HepG2 (cell line): ENCODE measurements around the gene COL26A1. TPM values are rescaled to one million over a fixed set of nuclear protein-coding genes. Genes with fewer than 3 reads are reported as not detected.
A peak's percentile ranks its signal among the peaks of the same experiment; 100 is the strongest.

Source experiments
- ATAC-seq: fragments of 200-7000 bp; cut with Tn5 transposase; 3 replicates; pipeline ENCODE4 v1.9.1; 2020; ENCODE audit warnings: mild to moderate bottlenecking, moderate library complexity
- BruUV-seq: library from RNA; stranded (reverse); fragments of 400-500 nt; replicated peaks from 2 replicates; lab custom pipeline; 2021; lab: Mats Ljungman, UMichigan
- CTCF ChIA-PET: fragments of 300-600 bp; formaldehyde crosslinking; extraction: SDS; loops from one replicate; lab custom pipeline; 2021; ENCODE audit warnings: low total read pairs, inconsistent platforms, low intra/inter-chr PET ratio; lab: Yijun Ruan, JAX
- POLR2A ChIA-PET: fragments of 350-600 bp; sonication (Branson Sonifier 250); formaldehyde crosslinking; loops from one replicate; lab custom pipeline; 2020; ENCODE audit warnings: antibody characterized with exemption, inconsistent platforms; lab: Yijun Ruan, JAX
- DNase-seq: peaks from one replicate; pipeline ENCODE4 v3.0.0-alpha.2; 2015; ENCODE audit warnings: low spot score
- FAIRE-seq: peaks from 3 replicates; lab custom pipeline; 2011; peaks lifted over from hg19 to GRCh38; lab: Jason Lieb, UNC
- H2AFZ ChIP-seq: one replicate; pipeline ENCODE4 v1.6.1; 2011; ENCODE audit warnings: low read length, inconsistent platforms
- H3K27ac ChIP-seq: fragments of 300-600 bp; 3 replicates; pipeline ENCODE4 v1.8.0; 2011; ENCODE audit warnings: mixed run types, mild to moderate bottlenecking, mixed read lengths, low read length, inconsistent platforms; ENCODE audit not compliant: insufficient read depth; ENCODE audit errors: extremely low read length
- H3K27me3 ChIP-seq, 2 experiments: fragments of 200-600 bp in 1 of 2; 2 replicates in 1 of 2; 3 replicates in 1 of 2; pipeline versions ENCODE4 v1.6.0 to v1.8.0; 2011; ENCODE audit warnings: low read length in 2 of 2, mild to moderate bottlenecking in 2 of 2, moderate library complexity in 2 of 2, inconsistent platforms in 1 of 2; ENCODE audit not compliant: insufficient read depth in 2 of 2, control insufficient read depth in 1 of 2
- H3K36me3 ChIP-seq, 2 experiments: fragments of 200-600 bp in 1 of 2; replicated peaks in 1 of 2; 2 replicates in 1 of 2; 3 replicates in 1 of 2; pipeline versions ENCODE4 v1.5.1 to v1.8.0; 2011; ENCODE audit warnings: low read length in 2 of 2, inconsistent platforms in 1 of 2; ENCODE audit not compliant: insufficient read depth in 2 of 2, control insufficient read depth in 1 of 2
- H3K4me1 ChIP-seq: 2 replicates; pipeline ENCODE4 v1.5.1; 2012; ENCODE audit warnings: low read length, inconsistent platforms; ENCODE audit not compliant: insufficient read depth
- H3K4me2 ChIP-seq: 2 replicates; pipeline ENCODE4 v1.6.0; 2011; ENCODE audit warnings: low read depth, low read length, inconsistent platforms
- H3K4me3 ChIP-seq, 3 experiments: fragments of 200-600 bp in 1 of 3; sonication (generic), shearing (Covaris generic) in 1 of 3; replicated peaks in 1 of 3; 2 replicates each; pipeline ENCODE4 v1.5.1; 2011 to 2016; ENCODE audit warnings: low read length in 3 of 3, inconsistent platforms in 2 of 3, low read depth in 2 of 3, mild to moderate bottlenecking in 2 of 3, control low read depth in 1 of 3, mixed read lengths in 1 of 3; ENCODE audit not compliant: insufficient read depth in 1 of 3
- H3K79me2 ChIP-seq: one replicate; pipeline ENCODE4 v1.6.1; 2011; ENCODE audit warnings: low read length, inconsistent platforms; ENCODE audit not compliant: insufficient read depth
- H3K9ac ChIP-seq: 2 replicates; pipeline ENCODE4 v1.6.0; 2011; ENCODE audit warnings: mild to moderate bottlenecking, low read depth, low read length, inconsistent platforms; ENCODE audit not compliant: insufficient read depth
- H3K9me3 ChIP-seq: 2 replicates; pipeline ENCODE4 v1.5.1; 2012; ENCODE audit warnings: mild to moderate bottlenecking, low read length
- H4K20me1 ChIP-seq: 2 replicates; pipeline ENCODE4 v1.6.0; 2011; ENCODE audit warnings: inconsistent platforms, mild to moderate bottlenecking, low read length, moderate library complexity; ENCODE audit not compliant: insufficient read depth
- CBX2 ChIP-seq, 2 experiments: fragments of 200-600 bp in 1 of 2; sonication (generic); formaldehyde crosslinking in 1 of 2; IDR thresholded peaks; 2 replicates each; pipeline versions ENCODE4 v1.7.0 to v1.8.1; 2018 to 2022; ENCODE audit warnings: low read depth in 2 of 2, low read length in 1 of 2, mild to moderate bottlenecking in 1 of 2, missing genetic modification reagents in 1 of 2
- CTCF ChIP-seq: sonication (generic); formaldehyde crosslinking; IDR thresholded peaks from 2 replicates; pipeline ENCODE4 v1.5.0; 2020; ENCODE audit warnings: mild to moderate bottlenecking, missing genetic modification reagents, moderate library complexity
- KLF16 ChIP-seq, 2 experiments: sonication (generic) in 1 of 2; formaldehyde crosslinking in 1 of 2; IDR thresholded peaks; 2 replicates each; pipeline versions ENCODE4 v1.6.1 to v1.8.0; 2016 to 2023; ENCODE audit warnings: missing genetic modification reagents in 2 of 2, missing compliant biosample characterization in 1 of 2
- STAG1 ChIP-seq: sonication (generic); formaldehyde crosslinking; IDR thresholded peaks from 2 replicates; pipeline ENCODE4 v1.4.0; 2020; ENCODE audit warnings: missing genetic modification reagents
- ZBTB1 ChIP-seq: sonication (generic); formaldehyde crosslinking; IDR thresholded peaks from 2 replicates; pipeline ENCODE4 v1.4.0; 2020; ENCODE audit warnings: missing genetic modification reagents, borderline replicate concordance
- ZBTB40 ChIP-seq, 2 experiments: fragments of 450-650 bp in 1 of 2; sonication (generic) in 1 of 2; formaldehyde crosslinking in 1 of 2; IDR thresholded peaks; 2 replicates each; pipeline versions ENCODE4 v1.6.1 to v1.8.0; 2016 to 2022; ENCODE audit warnings: antibody characterized with exemption in 1 of 2, mild to moderate bottlenecking in 1 of 2, missing genetic modification reagents in 1 of 2
- WGBS: methylation state at CpG from one replicate; pipeline ENCODE4 v1.1.6; 2017; ENCODE audit warnings: low lambda C conversion rate; 5-methylcytosine and 5-hydroxymethylcytosine counted together
- in situ Hi-C: cut with HindIII; loops from 2 replicates; pipeline ENCODE4 v1.10.0; 2017; ENCODE audit warnings: low pct_unique_long_range_greater_than_20kb; ENCODE audit not compliant: extremely low pct_ligation_motif_present
- intact Hi-C: fragments of 100-400 bp; cut with micrococcal nuclease; formaldehyde crosslinking; loops from one replicate; pipeline ENCODE4 v1.10.0; 2022; ENCODE audit not compliant: unreplicated experiment
- polyA plus RNA-seq, 8 experiments: library from polyadenylated mRNA; depleted of rRNA in 3 of 8; stranded (reverse) in 7 of 8; unstranded in 1 of 8; fragments of >200 nt; fragmentation: Illumina TruSeq in 4 of 8; extraction: Trizol in 4 of 8; gene quantifications; 2 replicates each; pipeline versions ENCODE4 v1.2.1 to v1.2.3, GENCODE V29; 2011 to 2016; ENCODE audit warnings: low read depth in 4 of 8, missing spikeins in 1 of 8, mixed read lengths in 1 of 8; ENCODE audit not compliant: insufficient read depth in 1 of 8
- total RNA-seq, 5 experiments: library from RNA; depleted of rRNA; stranded (reverse); fragments of >200 nt; fragmentation: Illumina TruSeq; extraction: Trizol; gene quantifications; 2 replicates each; pipeline ENCODE4 v1.2.3, GENCODE V29; 2016; ENCODE audit warnings: low read depth in 1 of 5

The COL26A1 gene
- total and polyA plus RNA-seq, 2 of the 13 experiments (the other 11 are each of a cell fraction or from before 2014, with no cell fraction given): 7.8 to 9.2 TPM

- TF ChIP-seq KLF16 (CRISPR knock-in tag; IDR thresholded peaks at IDR 0.05): no peak
Measured at GRCh38 chr7:101362334-101363195, at the start of gene COL26A1 (continued).

GRCh38 chr7:101315336-101315735 lies 47.3 kb upstream of the COL26A1 start:
- CTCF ChIA-PET: interaction anchor here (1.2 to 1.5 kb wide), 2 partner anchors 17 to 25 kb away, joined by 3 to 4 read pairs; no protein-coding TSS in a partner anchor
- FAIRE-seq: peak; percentile 63
- Histone ChIP-seq H3K27me3 (no peaks in the 10 kb centered on the region), H3K9me3 (no peaks in the 10 kb centered on the region; the same call in 1 of the 2 replicates), H4K20me1 (no peaks in the 10 kb centered on the region), H3K4me1 (no peaks in the 10 kb centered on the region), H3K4me3 (no peak overlapping the region), H3K9ac (no peak overlapping the region), H2AFZ (no peak overlapping the region), H3K36me3 (peaks cover 4 to 19% of the 10 kb centered on the region in 2 experiments; a peak in 3 of 5 replicates)
- ATAC-seq: no peak
- POLR2A ChIA-PET: no interaction called here
- in situ Hi-C loops: no loop called here
- WGBS: 5% methylated on average over 1 of the region's 1 CpG
- TF ChIP-seq STAG1: 0 out of 2 replicates have a peak, but pooled peaks have one; percentile 12
- TF ChIP-seq ZBTB1 (CRISPR knock-in tag): no peak
- TF ChIP-seq CBX2 (IDR thresholded peaks at IDR 0.05; ENCODE audit: low read depth, low read length): no peak
- no peak for TF ChIP-seq CBX2 (CRISPR knock-in tag; IDR thresholded peaks at IDR 0.05; ENCODE audit: low read depth)
- no peak for TF ChIP-seq ZBTB40 (IDR thresholded peaks at IDR 0.05)
- TF ChIP-seq ZBTB40 (CRISPR knock-in tag; IDR thresholded peaks at IDR 0.05): no peak
- TF ChIP-seq CTCF: peak; percentile 58
- TF ChIP-seq, all 625 proteins: peak for 2
- DNase-seq: peak; percentile 55
- no peak overlapping the region for H3K27ac ChIP-seq
- no peak overlapping the region for H3K4me2 ChIP-seq
- H3K79me2 ChIP-seq: no peaks in the 10 kb centered on the region
- no TSS peak for BruUV-seq
- intact Hi-C loops: no loop called here
